ENCODE data around the gene RIC3.
A peak's percentile ranks its signal among the peaks of the same experiment; 100 is the strongest.

RIC3 gene

GRCh38 chr11:8092587-8093424 is 76.0 kb downstream of the RIC3 start:
- peak; percentile 93 for ATAC-seq
- TF ChIP-seq ZFP3 (CRISPR knock-in tag; IDR thresholded peaks at IDR 0.05) (no peak), ZNF70 (CRISPR knock-in tag; IDR thresholded peaks at IDR 0.05) (no peak), POU6F1 (CRISPR knock-in tag; IDR thresholded peaks at IDR 0.05; ENCODE audit: borderline replicate concordance, low read depth) (no peak), PPARA (CRISPR knock-in tag; IDR thresholded peaks at IDR 0.05; ENCODE audit: borderline replicate concordance) (no peak)

GRCh38 chr11:8091721-8092120 is 77.1 kb downstream of the RIC3 start:
- TF ChIP-seq ISL1 (CRISPR knock-in tag; IDR thresholded peaks at IDR 0.05) = no peak
- TF ChIP-seq ESRRG (CRISPR knock-in tag; IDR thresholded peaks at IDR 0.05) = no peak
- no peak for TF ChIP-seq CSRNP3 (CRISPR knock-in tag; IDR thresholded peaks at IDR 0.05)
- TF ChIP-seq TOX (CRISPR knock-in tag; IDR thresholded peaks at IDR 0.05; ENCODE audit: borderline replicate concordance) = no peak
- TF ChIP-seq POU6F1 (CRISPR knock-in tag; IDR thresholded peaks at IDR 0.05; ENCODE audit: borderline replicate concordance, low read depth) = no peak
- TF ChIP-seq RARB (CRISPR knock-in tag; IDR thresholded peaks at IDR 0.05) = no peak
- TF ChIP-seq CREB5 (CRISPR knock-in tag; IDR thresholded peaks at IDR 0.05; ENCODE audit: low read depth) = no peak
- TF ChIP-seq ZFP30 (CRISPR knock-in tag; IDR thresholded peaks at IDR 0.05) = no peak
- no peak for TF ChIP-seq TSHZ2 (CRISPR knock-in tag; IDR thresholded peaks at IDR 0.05)
- no peak for TF ChIP-seq CSDC2 (CRISPR knock-in tag; IDR thresholded peaks at IDR 0.05)
- TF ChIP-seq ZNF565 (CRISPR knock-in tag; conservative IDR thresholded peaks at IDR 0.05; ENCODE audit: low read depth) = no peak
- no peak for TF ChIP-seq ZC3H10 (CRISPR knock-in tag; IDR thresholded peaks at IDR 0.05)
- TF ChIP-seq PPARA (CRISPR knock-in tag; IDR thresholded peaks at IDR 0.05; ENCODE audit: borderline replicate concordance) = no peak
- TF ChIP-seq ARNTL (CRISPR knock-in tag; IDR thresholded peaks at IDR 0.05; ENCODE audit: borderline replicate concordance, low read depth) = no peak
- no peak for TF ChIP-seq TCF4 (CRISPR knock-in tag; IDR thresholded peaks at IDR 0.05; ENCODE audit: borderline replicate concordance)
- TF ChIP-seq ZFP3 (CRISPR knock-in tag; IDR thresholded peaks at IDR 0.05) = no peak
- no peak for TF ChIP-seq BACH2 (CRISPR knock-in tag; IDR thresholded peaks at IDR 0.05; ENCODE audit: borderline replicate concordance)
- TF ChIP-seq OSR1 (CRISPR knock-in tag; IDR thresholded peaks at IDR 0.05) = no peak
- ATAC-seq = no peak

- ATAC-seq = no peak; the same call in 2 of the 3 replicates
- no peak for TF ChIP-seq BACH2 (CRISPR knock-in tag; IDR thresholded peaks at IDR 0.05; ENCODE audit: borderline replicate concordance)
- TF ChIP-seq ZFP3 (CRISPR knock-in tag; IDR thresholded peaks at IDR 0.05) = no peak
- no peak for TF ChIP-seq PATZ1 (CRISPR knock-in tag; IDR thresholded peaks at IDR 0.05; ENCODE audit: borderline replicate concordance)
- no peak for TF ChIP-seq CREB5 (CRISPR knock-in tag; IDR thresholded peaks at IDR 0.05; ENCODE audit: low read depth)
- no peak for TF ChIP-seq CSDC2 (CRISPR knock-in tag; IDR thresholded peaks at IDR 0.05)
- no peak for TF ChIP-seq ISL1 (CRISPR knock-in tag; IDR thresholded peaks at IDR 0.05)
- TF ChIP-seq RARB (CRISPR knock-in tag; IDR thresholded peaks at IDR 0.05) = no peak
- TF ChIP-seq TOX (CRISPR knock-in tag; IDR thresholded peaks at IDR 0.05; ENCODE audit: borderline replicate concordance) = no peak
Measured at GRCh38 chr11:8090756-8091155, 78.1 kb downstream of the RIC3 start.
